Testis (tissue), 3 donors: ENCODE data around the gene ARIH2. TPM values are rescaled to one million over a fixed set of nuclear protein-coding genes. Genes with fewer than 3 reads are reported as not detected.

Source experiments
- DNase-seq: peaks from one replicate; pipeline ENCODE4 v3.0.0-alpha.2; 2019
- H3K27ac ChIP-seq, 2 donors: fragments of 200-600 bp; sonication (generic); one replicate each; pipeline ENCODE4 v1.5.1; 2019
- H3K27me3 ChIP-seq: fragments of 200-600 bp; sonication (generic); one replicate; pipeline ENCODE4 v1.5.1; 2019
- H3K36me3 ChIP-seq: fragments of 200-600 bp; sonication (generic); one replicate; pipeline ENCODE4 v1.5.1; 2017; ENCODE audit warnings: low read depth; ENCODE audit errors: missing control alignments
- H3K4me1 ChIP-seq: fragments of 200-600 bp; sonication (generic); one replicate; pipeline ENCODE4 v1.5.1; 2019
- H3K4me3 ChIP-seq, 2 donors: fragments of 200-600 bp; sonication (generic); one replicate each; pipeline ENCODE4 v1.5.1; 2017 to 2019
- H3K9me3 ChIP-seq: fragments of 200-600 bp; sonication (generic); one replicate; pipeline ENCODE4 v1.5.1; 2017
- POLR2A ChIP-seq: fragments of 450-650 bp; IDR thresholded peaks from one replicate; pipeline ENCODE4 v1.6.1; 2017; ENCODE audit warnings: antibody characterized with exemption, mild to moderate bottlenecking, moderate library complexity
- WGBS, 2 donors: methylation state at CpG; one replicate each; pipeline ENCODE4 v1.1.5; 2018; 5-methylcytosine and 5-hydroxymethylcytosine counted together
- intact Hi-C: fragments of 100-400 bp; cut with DNase I; formaldehyde crosslinking; loops from one replicate; pipeline ENCODE4 v1.15.1; 2023; ENCODE audit warnings: low total_unique reads
- polyA plus RNA-seq: library from polyadenylated mRNA; stranded (reverse); fragments of 350-450 nt; fragmentation: Illumina TruSeq; extraction: RNeasy Lipid Tissue Mini Kit (QIAGEN cat#74804); gene quantifications from one replicate; pipeline ENCODE4 v1.2.3, GENCODE V29; 2014; ENCODE audit warnings: low read depth, low replicate concordance; ENCODE audit not compliant: insufficient read depth
- total RNA-seq, 2 donors: library from RNA; depleted of rRNA; stranded (reverse); fragments of >200 nt; gene quantifications; one replicate each; pipeline ENCODE4 v1.2.3, GENCODE V29; 2016
- TF ChIP-seq, protein P1 (sequence below), 3 experiments: fragments of 450-650 bp in 2 of 3; fragments of 200-600 bp in 1 of 3; sonication (generic) in 1 of 3; IDR thresholded peaks; one replicate each; pipeline ENCODE4 v1.5.1; 2016 to 2019; ENCODE audit warnings: antibody characterized with exemption in 3 of 3, mild to moderate bottlenecking in 2 of 3, moderate library complexity in 1 of 3

The ARIH2 gene
- total and polyA plus RNA-seq, 3 donors from 2014 or later = 106 to 157 (median 127) TPM

- TF ChIP-seq POLR2A = no peak
- TF ChIP-seq, protein P1, sequence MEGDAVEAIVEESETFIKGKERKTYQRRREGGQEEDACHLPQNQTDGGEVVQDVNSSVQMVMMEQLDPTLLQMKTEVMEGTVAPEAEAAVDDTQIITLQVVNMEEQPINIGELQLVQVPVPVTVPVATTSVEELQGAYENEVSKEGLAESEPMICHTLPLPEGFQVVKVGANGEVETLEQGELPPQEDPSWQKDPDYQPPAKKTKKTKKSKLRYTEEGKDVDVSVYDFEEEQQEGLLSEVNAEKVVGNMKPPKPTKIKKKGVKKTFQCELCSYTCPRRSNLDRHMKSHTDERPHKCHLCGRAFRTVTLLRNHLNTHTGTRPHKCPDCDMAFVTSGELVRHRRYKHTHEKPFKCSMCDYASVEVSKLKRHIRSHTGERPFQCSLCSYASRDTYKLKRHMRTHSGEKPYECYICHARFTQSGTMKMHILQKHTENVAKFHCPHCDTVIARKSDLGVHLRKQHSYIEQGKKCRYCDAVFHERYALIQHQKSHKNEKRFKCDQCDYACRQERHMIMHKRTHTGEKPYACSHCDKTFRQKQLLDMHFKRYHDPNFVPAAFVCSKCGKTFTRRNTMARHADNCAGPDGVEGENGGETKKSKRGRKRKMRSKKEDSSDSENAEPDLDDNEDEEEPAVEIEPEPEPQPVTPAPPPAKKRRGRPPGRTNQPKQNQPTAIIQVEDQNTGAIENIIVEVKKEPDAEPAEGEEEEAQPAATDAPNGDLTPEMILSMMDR (IDR thresholded peaks at IDR 0.05) = no peak
- no peaks in the 10 kb centered on the region for H3K36me3 ChIP-seq
- no peaks in the 10 kb centered on the region for H3K9me3 ChIP-seq
- H3K4me3 ChIP-seq = no peak overlapping the region
- H3K4me1 ChIP-seq = peaks cover 21% of the 10 kb centered on the region
- no peaks in the 10 kb centered on the region for H3K27me3 ChIP-seq
- DNase-seq = no peak
- H3K27ac ChIP-seq = no peak overlapping the region
- WGBS, 2 donors = 78 to 82% methylated on average over 5 of the region's 5 CpGs
- intact Hi-C loops = no loop called here
These were observed 73.4 kb downstream of the ARIH2 start for GRCh38 chr3:48991851-48992545.

- no peaks in the 10 kb centered on the region for H3K27me3 ChIP-seq
- peaks cover 20% of the 10 kb centered on the region for H3K4me1 ChIP-seq
- DNase-seq = no peak
- H3K36me3 ChIP-seq = no peaks in the 10 kb centered on the region
- TF ChIP-seq, protein P1 (IDR thresholded peaks at IDR 0.05) = no peak
- TF ChIP-seq POLR2A = no peak
- H3K27ac ChIP-seq = no peak overlapping the region
- no peak overlapping the region for H3K4me3 ChIP-seq
- intact Hi-C loops = no loop called here
- no peaks in the 10 kb centered on the region for H3K9me3 ChIP-seq
These were observed 75.2 kb downstream of the ARIH2 start for GRCh38 chr3:48993834-48994233.

GRCh38 chr3:48996640-48997039 lies 78.0 kb downstream of the ARIH2 start:
- no peak for DNase-seq
- intact Hi-C loops = no loop called here
- TF ChIP-seq, protein P1 (IDR thresholded peaks at IDR 0.05) = no peak
- no peak for TF ChIP-seq POLR2A
- no peaks in the 10 kb centered on the region for H3K27me3 ChIP-seq
- H3K4me1 ChIP-seq = peaks cover 5% of the 10 kb centered on the region
- no peak overlapping the region for H3K4me3 ChIP-seq
- 92 to 94% methylated on average over 6 to 8 of the region's 8 CpGs for WGBS, 2 donors
- no peaks in the 10 kb centered on the region for H3K36me3 ChIP-seq
- H3K27ac ChIP-seq = no peak overlapping the region
- H3K9me3 ChIP-seq = no peaks in the 10 kb centered on the region

DNA sequence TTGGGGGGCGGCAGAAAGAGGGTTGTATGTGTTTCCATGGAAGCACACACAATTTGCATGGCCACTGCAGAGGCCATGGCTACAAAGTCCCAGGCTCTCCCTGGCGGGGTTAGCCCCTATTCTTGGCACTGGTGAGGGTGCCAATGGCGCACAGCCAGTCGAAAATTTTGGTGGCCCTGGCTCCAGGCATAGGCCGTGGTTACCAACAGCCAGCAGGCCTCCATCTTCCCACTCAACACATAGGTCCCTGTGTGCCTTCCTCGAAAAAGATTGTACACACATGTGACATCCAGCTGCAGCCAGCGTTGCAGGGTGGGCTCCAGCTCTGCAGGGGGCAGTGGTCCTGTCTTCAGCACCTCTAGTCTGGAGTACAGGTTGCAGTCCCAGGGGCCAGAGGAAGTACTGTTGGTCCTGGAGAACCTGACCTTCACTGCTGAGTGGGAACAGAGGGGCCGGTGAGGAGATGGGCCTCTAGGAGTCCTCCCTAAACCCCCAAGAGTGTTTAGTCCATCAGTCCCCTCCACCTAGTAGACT lies 78.5 kb downstream of the ARIH2 start:
- H3K36me3 ChIP-seq = no peaks in the 10 kb centered on the region
- H3K4me1 ChIP-seq = no peaks in the 10 kb centered on the region
- H3K4me3 ChIP-seq = no peak overlapping the region
- H3K27ac ChIP-seq = no peak overlapping the region
- no peaks in the 10 kb centered on the region for H3K9me3 ChIP-seq
- no peak for TF ChIP-seq POLR2A
- TF ChIP-seq, protein P1 (IDR thresholded peaks at IDR 0.05) = no peak
- WGBS, 2 donors = 77 to 100% methylated on average over 3 to 8 of the region's 8 CpGs
- H3K27me3 ChIP-seq = no peaks in the 10 kb centered on the region
- no peak for DNase-seq
- intact Hi-C loops = no loop called here
